Ovary (tissue), 9 donors: ENCODE data around the gene TENM4. TPM values are rescaled to one million over a fixed set of nuclear protein-coding genes. Genes with fewer than 3 reads are reported as not detected.

Source experiments
- DNase-seq, 5 donors: peaks; one replicate each; pipeline ENCODE4 v3.0.0-alpha.2; 2019 to 2020
- H3K27ac ChIP-seq, 2 donors: fragments of 200-600 bp; one replicate each; pipeline versions ENCODE4 v1.5.1 to v1.8.0; 2019 to 2022
- H3K27me3 ChIP-seq: fragments of 200-600 bp; one replicate; pipeline ENCODE4 v1.8.0; 2022
- H3K36me3 ChIP-seq: fragments of 200-600 bp; sonication (generic); one replicate; pipeline ENCODE4 v1.5.1; 2019
- H3K4me1 ChIP-seq: one replicate; pipeline ENCODE4 v1.8.1; 2013; ENCODE audit warnings: mild to moderate bottlenecking, moderate library complexity; ENCODE audit not compliant: insufficient read depth
- H3K4me3 ChIP-seq: fragments of 200-600 bp; sonication (generic); one replicate; pipeline ENCODE4 v1.5.1; 2017
- H3K9me3 ChIP-seq, 2 donors: fragments of 200-600 bp in 1 of 2; sonication (generic) in 1 of 2; one replicate each; pipeline versions ENCODE4 v1.5.1 to v1.8.1; 2013 to 2019; ENCODE audit warnings: mild to moderate bottlenecking in 1 of 2, moderate library complexity in 1 of 2
- EP300 ChIP-seq: sonication (generic); formaldehyde crosslinking; IDR thresholded peaks from one replicate; pipeline ENCODE4 v1.6.1; 2017; ENCODE audit warnings: antibody characterized with exemption
- POLR2A ChIP-seq: fragments of 450-650 bp; IDR thresholded peaks from one replicate; pipeline ENCODE4 v1.6.1; 2017; ENCODE audit warnings: antibody characterized with exemption, mild to moderate bottlenecking, moderate library complexity
- WGBS, 3 donors: extraction: QIAGEN DNeasy Blood & Tissue Kit in 1 of 3; methylation state at CpG; one replicate each; pipeline versions ENCODE4 v1.1.5 to v1.1.7; 2013 to 2017; 5-methylcytosine and 5-hydroxymethylcytosine counted together
- intact Hi-C, 4 donors: fragments of 100-400 bp; cut with DNase I; formaldehyde crosslinking; loops; one replicate each; pipeline versions ENCODE4 v1.11.0 to v1.15.1; 2022 to 2023
- polyA plus RNA-seq, 2 donors: library from polyadenylated mRNA; stranded (reverse); fragments of 200-250 nt in 1 of 2; fragments of 350-450 nt in 1 of 2; fragmentation: Illumina TruSeq in 1 of 2; extraction: RNeasy Lipid Tissue Mini Kit (QIAGEN cat#74804) in 1 of 2; gene quantifications; one replicate each; pipeline ENCODE4 v1.2.3, GENCODE V29; 2013 to 2014
- total RNA-seq, 7 donors: library from RNA; depleted of rRNA in 2 of 7; stranded (reverse); fragments of >200 nt in 2 of 7; fragmentation: NEBNext Ultra II Directional in 3 of 7; extraction: Animal tissue kit (Norgen Biotek cat#: 25700) in 3 of 7; gene quantifications; one replicate each; pipeline versions ENCODE4 v1.1.0 to v1.2.4, GENCODE V29; 2016 to 2023
- TF ChIP-seq, protein P1 (sequence below), 3 donors: fragments of 450-650 bp in 2 of 3; fragments of 200-600 bp in 1 of 3; IDR thresholded peaks; one replicate each; pipeline versions ENCODE4 v1.5.1 to v1.8.0; 2016 to 2022; ENCODE audit warnings: antibody characterized with exemption in 3 of 3, mild to moderate bottlenecking in 1 of 3
- donor health status: DM: no; HTN: no; CAD: no; lungs with moderate emphysema.
- donor health status: DM: no; HTN: no; CAD: no.
- donor health status: Bipolar disorder and iron deficiency.
- donor health status: DM: yes; HTN: yes; CAD: no.
- donor health status: DM: no; HTN: no; CAD: no.
- donor health status: DM: yes; HTN: yes; CAD: no.

The TENM4 gene
- total and polyA plus RNA-seq, 9 donors: 11.0 to 206 (median 107) TPM

DNA sequence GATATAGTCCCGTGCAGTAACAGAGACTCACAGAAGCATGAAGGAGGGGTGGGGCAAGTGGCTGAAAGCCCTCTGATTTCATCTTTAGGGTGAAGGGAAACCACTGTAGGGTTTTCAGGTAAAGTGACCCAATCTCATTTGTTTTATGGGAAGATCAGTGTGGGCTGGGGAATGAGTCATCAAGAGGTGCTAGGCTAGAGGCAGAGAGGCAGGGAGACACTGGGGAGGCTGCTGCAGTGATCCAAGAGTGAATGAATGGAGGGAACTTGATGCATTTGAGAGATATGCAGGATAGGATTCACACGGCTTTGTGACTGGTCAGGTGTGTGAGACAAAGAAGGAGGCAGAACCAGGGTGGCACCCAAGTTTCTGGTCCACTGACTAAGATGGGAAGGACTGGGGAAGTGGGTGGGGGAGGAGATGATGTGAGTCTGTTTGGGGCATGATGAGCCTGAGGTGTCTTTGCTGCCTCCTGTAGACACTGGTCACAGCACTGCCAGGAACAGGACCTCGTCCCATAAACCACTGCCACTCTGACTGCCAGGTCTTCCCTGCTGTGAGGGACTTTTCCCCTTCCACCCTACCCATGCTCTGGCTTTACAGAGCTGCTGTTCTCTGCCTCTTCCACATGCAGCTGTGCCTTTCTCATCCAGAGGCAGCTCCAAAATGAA is 239.0 kb downstream of the TENM4 start:
- no peak for TF ChIP-seq POLR2A
- TF ChIP-seq, protein P1, sequence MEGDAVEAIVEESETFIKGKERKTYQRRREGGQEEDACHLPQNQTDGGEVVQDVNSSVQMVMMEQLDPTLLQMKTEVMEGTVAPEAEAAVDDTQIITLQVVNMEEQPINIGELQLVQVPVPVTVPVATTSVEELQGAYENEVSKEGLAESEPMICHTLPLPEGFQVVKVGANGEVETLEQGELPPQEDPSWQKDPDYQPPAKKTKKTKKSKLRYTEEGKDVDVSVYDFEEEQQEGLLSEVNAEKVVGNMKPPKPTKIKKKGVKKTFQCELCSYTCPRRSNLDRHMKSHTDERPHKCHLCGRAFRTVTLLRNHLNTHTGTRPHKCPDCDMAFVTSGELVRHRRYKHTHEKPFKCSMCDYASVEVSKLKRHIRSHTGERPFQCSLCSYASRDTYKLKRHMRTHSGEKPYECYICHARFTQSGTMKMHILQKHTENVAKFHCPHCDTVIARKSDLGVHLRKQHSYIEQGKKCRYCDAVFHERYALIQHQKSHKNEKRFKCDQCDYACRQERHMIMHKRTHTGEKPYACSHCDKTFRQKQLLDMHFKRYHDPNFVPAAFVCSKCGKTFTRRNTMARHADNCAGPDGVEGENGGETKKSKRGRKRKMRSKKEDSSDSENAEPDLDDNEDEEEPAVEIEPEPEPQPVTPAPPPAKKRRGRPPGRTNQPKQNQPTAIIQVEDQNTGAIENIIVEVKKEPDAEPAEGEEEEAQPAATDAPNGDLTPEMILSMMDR (IDR thresholded peaks at IDR 0.05): no peak
- no peak for TF ChIP-seq EP300
- Histone ChIP-seq H3K4me1 (no peaks in the 10 kb centered on the region), H3K27me3 (no peaks in the 10 kb centered on the region), H3K4me3 (no peak overlapping the region), H3K36me3 (no peaks in the 10 kb centered on the region), H3K27ac (no peak overlapping the region), H3K9me3 (no peaks in the 10 kb centered on the region)
- intact Hi-C loops: no loop called here
- no peak for DNase-seq
- WGBS, 3 donors: 89 to 93% (median 92%) methylated on average over 3 of the region's 3 CpGs

- H3K36me3 ChIP-seq: no peaks in the 10 kb centered on the region
- H3K4me3 ChIP-seq: no peak overlapping the region
- H3K4me1 ChIP-seq: no peaks in the 10 kb centered on the region
- TF ChIP-seq, protein P1 (IDR thresholded peaks at IDR 0.05): no peak
- TF ChIP-seq EP300 (no peak), POLR2A (no peak)
- H3K27ac ChIP-seq: no peak overlapping the region
- no peaks in the 10 kb centered on the region for H3K9me3 ChIP-seq
- 87 to 92% (median 89%) methylated on average over 5 of the region's 5 CpGs for WGBS, 3 donors
- no peaks in the 10 kb centered on the region for H3K27me3 ChIP-seq
- intact Hi-C loops: no loop called here
- no peak for DNase-seq
Observed at GRCh38 chr11:79200398-79201070, 240.3 kb downstream of the TENM4 start.

DNA sequence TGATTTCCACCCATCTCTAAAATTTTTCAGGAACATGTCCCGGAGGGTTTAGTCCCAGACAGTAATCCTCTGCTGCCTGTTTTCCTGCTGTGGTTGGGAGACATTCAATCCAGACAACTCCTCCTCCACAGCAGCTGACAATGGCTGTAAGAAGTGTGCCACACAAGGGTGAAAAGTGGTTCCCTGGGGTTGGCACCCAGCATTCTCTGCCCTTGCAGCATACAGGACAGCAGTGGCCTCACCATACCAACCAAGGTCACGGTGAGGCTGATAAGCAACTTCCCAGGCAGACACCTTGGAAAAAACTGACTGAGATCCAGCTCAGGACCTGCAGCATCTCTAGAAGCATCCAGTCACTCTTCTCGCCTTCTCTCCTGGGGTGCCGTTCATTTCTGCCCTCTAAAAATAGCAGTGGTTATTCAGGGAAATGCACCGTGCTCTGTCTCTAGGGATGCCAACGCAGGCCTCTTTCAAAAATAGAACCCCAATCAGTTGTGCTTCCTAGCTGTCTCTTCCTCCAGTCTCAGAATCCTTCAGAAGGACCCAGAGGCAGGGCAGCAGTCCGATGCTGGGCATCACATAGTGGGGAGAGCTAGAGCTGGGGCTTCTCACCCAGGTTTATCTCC is 241.0 kb downstream of the TENM4 start:
- intact Hi-C loops: no loop called here
- TF ChIP-seq EP300 (no peak), POLR2A (no peak)
- TF ChIP-seq, protein P1 (IDR thresholded peaks at IDR 0.05): no peak
- Histone ChIP-seq H3K4me1 (no peaks in the 10 kb centered on the region), H3K4me3 (no peak overlapping the region), H3K27me3 (no peaks in the 10 kb centered on the region), H3K9me3 (no peaks in the 10 kb centered on the region), H3K36me3 (no peaks in the 10 kb centered on the region), H3K27ac (no peak overlapping the region)
- DNase-seq: no peak
- WGBS, 3 donors: 79 to 92% (median 88%) methylated on average over 7 of the region's 7 CpGs

DNA sequence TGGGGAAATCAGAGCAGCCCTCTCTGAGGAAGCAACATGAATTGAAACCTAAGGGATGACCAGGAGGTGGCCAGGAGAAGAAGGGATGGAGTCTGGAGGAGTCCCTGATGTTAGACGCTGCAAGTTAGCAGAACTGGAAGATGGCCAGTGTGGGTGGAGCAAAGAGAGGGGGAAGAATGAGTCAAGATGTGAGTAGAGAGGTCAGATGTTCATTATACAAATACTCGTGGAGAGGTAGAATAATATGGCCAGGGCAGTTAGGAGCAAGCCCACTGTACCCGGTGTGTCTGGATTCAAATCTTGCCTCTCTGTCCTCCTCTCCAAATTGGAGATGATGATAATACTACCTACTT is 242.0 kb downstream of the TENM4 start:
- peak in 2 of 5 donors; percentile 36 to 43 for DNase-seq
- WGBS, 3 donors: 38 to 47% (median 40%) methylated on average over 3 of the region's 3 CpGs
- no peaks in the 10 kb centered on the region for H3K27me3 ChIP-seq

More for the DNA sequence above, 242.0 kb downstream of the TENM4 start:
- TF ChIP-seq EP300 (no peak), POLR2A (no peak)
- TF ChIP-seq, protein P1 (IDR thresholded peaks at IDR 0.05): no peak
- Histone ChIP-seq H3K27ac (no peak overlapping the region), H3K4me3 (no peak overlapping the region), H3K36me3 (no peaks in the 10 kb centered on the region), H3K4me1 (no peaks in the 10 kb centered on the region), H3K9me3 (no peaks in the 10 kb centered on the region)
- intact Hi-C loops: no loop called here
